SH-SY5Y (cell line): ENCODE data around the gene DAPP1.

Experiments
- GATA2 ChIP-seq: IDR thresholded peaks from 2 replicates; pipeline ENCODE4 v1.6.1; 2011; ENCODE audit warnings: mild to moderate bottlenecking, low read depth, low read length
- GATA3 ChIP-seq: IDR thresholded peaks from 2 replicates; pipeline ENCODE4 v1.6.1; 2011; ENCODE audit warnings: low read depth, mild to moderate bottlenecking, low read length, moderate library complexity

GRCh38 chr4:99894161-99894997 is 77.8 kb downstream of the DAPP1 start, which contains the start of gene LAMTOR3:
- no peak for TF ChIP-seq GATA3
- no peak for TF ChIP-seq GATA2
